ENCODE measurements around the gene MGA.

The MGA gene

GRCh38 chr15:41798607-41799487 is 138.6 kb downstream of the MGA start:
- no peak overlapping the region for H3K27ac ChIP-seq
- TF ChIP-seq ZFX (IDR thresholded peaks at IDR 0.05) (no peak), CTCF (conservative IDR thresholded peaks at IDR 0.05) (no peak)

DNA sequence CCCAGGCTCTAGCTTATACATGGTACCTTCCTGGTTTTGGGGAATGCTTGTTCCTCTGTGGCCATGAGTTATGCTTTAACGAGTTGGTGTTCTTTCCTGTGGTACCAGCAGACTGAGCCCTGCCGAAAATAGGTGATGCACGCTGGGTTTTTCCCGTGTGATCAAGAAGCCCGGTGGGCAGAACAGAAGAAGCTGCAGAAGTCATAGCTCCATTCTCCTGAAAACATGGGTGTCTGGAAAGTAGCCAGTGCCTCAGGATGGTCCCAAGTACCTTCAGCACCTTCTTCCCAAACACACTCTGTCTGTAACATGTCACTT is 139.2 kb downstream of the MGA start:
- TF ChIP-seq ZFX (IDR thresholded peaks at IDR 0.05) (no peak), CTCF (conservative IDR thresholded peaks at IDR 0.05) (no peak)
- no peak overlapping the region for H3K27ac ChIP-seq

DNA sequence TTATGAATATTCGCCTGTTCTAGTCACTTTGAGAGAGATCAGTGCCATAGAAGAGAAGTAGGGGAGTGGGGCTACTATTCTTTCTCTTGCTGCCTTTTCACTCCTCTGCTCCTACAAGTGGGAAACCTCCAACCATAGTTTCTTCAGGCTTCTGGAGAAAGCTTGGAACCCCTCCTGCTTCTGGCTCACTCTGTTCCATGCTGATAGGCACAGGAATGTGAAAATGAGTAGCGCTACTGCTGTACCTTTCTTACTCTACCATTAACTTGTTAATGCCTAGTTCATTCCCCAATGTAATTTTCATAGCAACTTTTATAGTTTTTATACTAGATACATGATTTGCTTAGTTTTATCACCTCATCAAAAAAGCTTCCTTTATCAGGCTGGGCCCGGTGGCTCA is 141.0 kb downstream of the MGA start:
- TF ChIP-seq CTCF (conservative IDR thresholded peaks at IDR 0.05), result no peak
- TF ChIP-seq ZFX (IDR thresholded peaks at IDR 0.05), result no peak
- H3K27ac ChIP-seq, result no peak overlapping the region

DNA sequence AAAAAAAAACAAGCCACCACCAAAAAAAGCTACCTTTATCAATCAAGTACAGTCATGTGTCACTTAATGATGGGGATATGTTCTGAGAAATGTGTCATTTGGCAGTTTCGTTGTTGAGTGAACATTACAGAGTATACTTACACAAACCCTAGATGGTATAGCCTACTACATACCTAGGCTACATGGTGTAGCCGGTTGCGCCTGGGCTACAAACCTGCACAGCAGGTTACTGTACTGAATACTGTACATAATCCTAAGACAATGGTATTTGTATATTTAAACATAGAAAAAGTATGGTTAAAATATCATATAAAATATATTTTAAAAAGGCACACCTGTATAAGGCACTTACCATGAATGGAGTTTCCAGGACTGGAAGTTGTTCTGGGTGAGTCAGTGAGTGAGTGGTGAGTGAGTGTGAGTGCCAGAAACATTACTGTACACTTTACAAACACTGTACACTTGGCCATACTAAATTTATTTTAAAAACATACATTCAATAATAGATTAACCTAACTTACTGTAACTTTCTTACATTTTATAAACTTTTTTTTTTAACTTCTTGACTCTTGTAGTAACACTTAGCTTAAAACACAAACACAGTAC is 141.7 kb downstream of the MGA start:
- no peak overlapping the region for H3K27ac ChIP-seq
- TF ChIP-seq CTCF (conservative IDR thresholded peaks at IDR 0.05), result no peak
- TF ChIP-seq ZFX (IDR thresholded peaks at IDR 0.05), result no peak

- TF ChIP-seq CTCF (conservative IDR thresholded peaks at IDR 0.05) (no peak), ZFX (IDR thresholded peaks at IDR 0.05) (no peak)
- H3K27ac ChIP-seq, result no peak overlapping the region
Measured at GRCh38 chr15:41804361-41804760, 144.2 kb downstream of the MGA start.

- H3K27ac ChIP-seq, result no peak overlapping the region
- TF ChIP-seq CTCF (conservative IDR thresholded peaks at IDR 0.05) (no peak), ZFX (IDR thresholded peaks at IDR 0.05) (no peak)
Measured at GRCh38 chr15:41804916-41805666, 144.9 kb downstream of the MGA start.

DNA sequence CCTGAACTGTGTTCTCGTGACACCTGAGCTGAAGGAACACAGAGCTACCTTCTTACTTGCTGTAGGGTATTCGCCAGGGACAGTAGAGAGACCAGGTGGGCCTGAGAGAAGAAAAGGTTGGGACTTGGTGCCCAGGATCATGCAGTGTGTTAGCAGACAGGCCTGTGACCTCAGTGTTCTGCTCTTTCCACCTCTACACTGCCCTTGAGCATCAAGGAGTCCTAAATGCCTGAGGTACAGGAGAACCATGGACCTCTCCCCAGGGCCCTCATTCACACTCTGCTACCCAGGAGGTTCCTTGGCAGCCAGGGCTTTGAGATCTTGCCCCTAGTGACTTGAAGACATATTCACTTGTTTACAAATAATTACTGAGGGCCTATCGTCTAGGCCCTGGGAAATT is 145.5 kb downstream of the MGA start:
- no peak for TF ChIP-seq ZFX (IDR thresholded peaks at IDR 0.05)
- TF ChIP-seq CTCF (conservative IDR thresholded peaks at IDR 0.05), result no peak
- H3K27ac ChIP-seq, result no peak overlapping the region

Measured in C4-2B (cell line).